Hepatocyte (in vitro differentiated cells): Measurements from ENCODE around the gene SEZ6L2. TPM values are rescaled to one million over a fixed set of nuclear protein-coding genes. Genes with fewer than 3 reads are reported as not detected.

Source experiments
- DNase-seq: peaks from one replicate; pipeline ENCODE4 v3.0.0-alpha.2; 2016; ENCODE audit warnings: low spot score
- H2AFZ ChIP-seq: fragments of 200-600 bp; sonication (generic); 2 replicates; pipeline ENCODE4 v1.6.0; 2016; ENCODE audit warnings: antibody characterized with exemption, mild to moderate bottlenecking
- H3K27ac ChIP-seq: fragments of 200-600 bp; sonication (generic); 2 replicates; pipeline ENCODE4 v1.5.1; 2016; ENCODE audit warnings: mild to moderate bottlenecking
- H3K27me3 ChIP-seq: fragments of 200-600 bp; sonication (generic); 2 replicates; pipeline ENCODE4 v1.6.1; 2016
- H3K36me3 ChIP-seq: fragments of 200-600 bp; sonication (generic); replicated peaks from 2 replicates; pipeline ENCODE4 v1.5.1; 2016; ENCODE audit warnings: low read depth; ENCODE audit not compliant: insufficient read depth
- H3K4me1 ChIP-seq: fragments of 200-600 bp; sonication (generic); 2 replicates; pipeline ENCODE4 v1.5.1; 2016; ENCODE audit warnings: mild to moderate bottlenecking, moderate library complexity; ENCODE audit not compliant: insufficient read depth
- H3K4me2 ChIP-seq: fragments of 200-600 bp; sonication (generic); 2 replicates; pipeline ENCODE4 v1.6.0; 2016
- H3K4me3 ChIP-seq: fragments of 200-600 bp; sonication (generic); 2 replicates; pipeline ENCODE4 v1.5.1; 2016; ENCODE audit warnings: mild to moderate bottlenecking
- H3K79me2 ChIP-seq: fragments of 200-600 bp; sonication (generic); 2 replicates; pipeline ENCODE4 v1.6.0; 2017; ENCODE audit warnings: mild to moderate bottlenecking
- H3K9me2 ChIP-seq: fragments of 200-600 bp; sonication (generic); replicated peaks from 2 replicates; pipeline ENCODE4 v1.6.0; 2017; ENCODE audit warnings: mild to moderate bottlenecking; ENCODE audit not compliant: insufficient read depth
- H3K9me3 ChIP-seq: fragments of 200-600 bp; sonication (generic); 2 replicates; pipeline ENCODE4 v1.5.1; 2016; ENCODE audit warnings: low read depth, mild to moderate bottlenecking
- H4K20me1 ChIP-seq: fragments of 200-600 bp; sonication (generic); 2 replicates; pipeline ENCODE4 v1.6.0; 2016; ENCODE audit warnings: mild to moderate bottlenecking; ENCODE audit not compliant: insufficient read depth, poor library complexity, severe bottlenecking
- CTCF ChIP-seq: fragments of 200-600 bp; sonication (generic); IDR thresholded peaks from 2 replicates; pipeline ENCODE4 v1.5.1; 2016; ENCODE audit warnings: antibody characterized with exemption, mild to moderate bottlenecking; ENCODE audit not compliant: poor library complexity
- EZH2 ChIP-seq: fragments of 200-600 bp; sonication (generic); IDR thresholded peaks from 2 replicates; pipeline ENCODE4 v1.6.1; 2016; ENCODE audit warnings: antibody characterized with exemption, mild to moderate bottlenecking, borderline replicate concordance
- EZH2phosphoT487 ChIP-seq: fragments of 200-600 bp; sonication (generic); IDR thresholded peaks from one replicate; pipeline ENCODE4 v1.6.1; 2018; ENCODE audit warnings: antibody characterized with exemption, mild to moderate bottlenecking, low read depth, moderate library complexity; ENCODE audit not compliant: unreplicated experiment, severe bottlenecking
- WGBS: methylation state at CpG from one replicate; pipeline ENCODE4 v1.1.6; 2016; ENCODE audit warnings: low lambda C conversion rate; ENCODE audit errors: missing lambda C conversion rate; 5-methylcytosine and 5-hydroxymethylcytosine counted together
- polyA plus RNA-seq: library from polyadenylated mRNA; unstranded; fragments of >200 nt; fragmentation: Nextera tagmentation; extraction: Ambion mirVana; gene quantifications from 2 replicates; pipeline ENCODE4 v1.2.1, GENCODE V29; 2016
- total RNA-seq: library from RNA; depleted of rRNA; stranded (reverse); fragments of >200 nt; gene quantifications from 2 replicates; pipeline ENCODE4 v1.2.3, GENCODE V29; 2014

Gene SEZ6L2
- total and polyA plus RNA-seq, 2 experiments from 2014 or later: 36.1 to 39.9 TPM

- Histone ChIP-seq H3K4me2 (peak overlapping the region; percentile 98), H4K20me1 (no peaks in the 10 kb centered on the region), H3K9me3 (no peaks in the 10 kb centered on the region), H3K4me1 (peaks cover 3% of the 10 kb centered on the region), H3K4me3 (no peak overlapping the region), H3K36me3 (no peaks in the 10 kb centered on the region), H2AFZ (no peak overlapping the region), H3K79me2 (peaks cover 5% of the 10 kb centered on the region), H3K9me2 (no peaks in the 10 kb centered on the region), H3K27me3 (no peaks in the 10 kb centered on the region), H3K27ac (no peak overlapping the region)
- 18% methylated on average over 7 of the region's 9 CpGs for WGBS
- TF ChIP-seq EZH2 (no peak), EZH2phosphoT487 (no peak), CTCF (no peak)
- DNase-seq: no peak
Observed at GRCh38 chr16:29898135-29898803, 1.1 kb downstream of the SEZ6L2 start.

GRCh38 chr16:29897333-29897732 is 2.0 kb downstream of the SEZ6L2 start:
- Histone ChIP-seq H4K20me1 (no peaks in the 10 kb centered on the region), H3K4me3 (no peak overlapping the region), H3K4me2 (no peak overlapping the region), H3K4me1 (peaks cover 11% of the 10 kb centered on the region), H3K27ac (no peak overlapping the region), H3K79me2 (peaks cover 2% of the 10 kb centered on the region), H3K27me3 (no peaks in the 10 kb centered on the region), H3K9me2 (no peaks in the 10 kb centered on the region), H2AFZ (no peak overlapping the region), H3K9me3 (no peaks in the 10 kb centered on the region), H3K36me3 (no peaks in the 10 kb centered on the region)
- DNase-seq: no peak
- WGBS: 84% methylated on average over 4 of the region's 4 CpGs
- no peak for TF ChIP-seq CTCF
- no peak for TF ChIP-seq EZH2phosphoT487
- TF ChIP-seq EZH2: no peak

DNA sequence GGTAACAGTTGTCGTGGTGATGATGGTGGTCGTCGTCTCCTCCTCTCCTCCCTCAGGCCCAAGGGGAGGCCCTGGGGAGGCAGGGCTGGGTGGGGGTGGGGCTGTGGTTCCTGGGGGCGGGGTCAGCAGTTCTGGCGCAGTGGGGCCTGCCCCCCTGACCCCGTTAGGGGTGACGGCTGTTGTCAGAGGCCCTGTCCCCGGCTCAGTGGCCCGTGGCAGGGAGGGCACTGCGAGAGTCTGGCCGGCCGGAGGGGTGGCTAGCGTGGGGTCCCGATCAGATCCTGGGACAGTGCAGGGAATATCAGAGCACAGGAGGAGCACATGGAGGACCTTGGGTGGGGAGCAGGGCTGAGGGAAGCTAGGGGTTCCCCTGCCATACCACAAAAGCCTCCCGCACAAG is 2.5 kb downstream of the SEZ6L2 start:
- H2AFZ ChIP-seq: no peak overlapping the region
- H3K9me3 ChIP-seq: no peaks in the 10 kb centered on the region
- H3K27ac ChIP-seq: no peak overlapping the region
- H3K4me1 ChIP-seq: peaks cover 14% of the 10 kb centered on the region
- H3K36me3 ChIP-seq: no peaks in the 10 kb centered on the region
- no peaks in the 10 kb centered on the region for H3K79me2 ChIP-seq
- WGBS: 90% methylated on average over 9 of the region's 15 CpGs
- no peak overlapping the region for H3K4me3 ChIP-seq
- no peak for DNase-seq
- H3K4me2 ChIP-seq: no peak overlapping the region
- no peaks in the 10 kb centered on the region for H3K27me3 ChIP-seq
- H3K9me2 ChIP-seq: no peaks in the 10 kb centered on the region
- H4K20me1 ChIP-seq: no peaks in the 10 kb centered on the region
- TF ChIP-seq CTCF: no peak
- no peak for TF ChIP-seq EZH2
- no peak for TF ChIP-seq EZH2phosphoT487
